GM12878 (cell line): Measurements from ENCODE around the gene HIVEP2. TPM values are rescaled to one million over a fixed set of nuclear protein-coding genes. Genes with fewer than 3 reads are reported as not detected.

Experiments
- BRCA1 ChIP-seq: IDR thresholded peaks from 2 replicates; pipeline ENCODE4 v1.6.1; 2011; ENCODE audit warnings: low read depth, low read length, improper control_type of control experiment
- ETV6 ChIP-seq, 2 experiments: fragments of 450-650 bp in 1 of 2; IDR thresholded peaks in 1 of 2; conservative IDR thresholded peaks in 1 of 2; 2 replicates each; pipeline ENCODE4 v1.6.1; 2014; ENCODE audit warnings: antibody characterized with exemption in 1 of 2, borderline replicate concordance in 1 of 2, low read depth in 1 of 2, mild to moderate bottlenecking in 1 of 2, moderate library complexity in 1 of 2
- NBN ChIP-seq: fragments of 450-650 bp; IDR thresholded peaks from 2 replicates; pipeline ENCODE4 v1.6.1; 2016
- NKRF ChIP-seq: fragments of 450-650 bp; conservative IDR thresholded peaks from 2 replicates; pipeline ENCODE4 v1.6.1; 2017; ENCODE audit warnings: mild to moderate bottlenecking, moderate library complexity
- PKNOX1 ChIP-seq: fragments of 450-650 bp; IDR thresholded peaks from 2 replicates; pipeline ENCODE4 v1.6.1; 2016; ENCODE audit warnings: mild to moderate bottlenecking
- polyA plus RNA-seq, 11 experiments: library from polyadenylated mRNA; depleted of rRNA in 4 of 11; unstranded in 6 of 11; stranded (reverse) in 5 of 11; fragments of >200 nt; fragmentation: Nextera tagmentation in 4 of 11; fragmentation: Illumina TruSeq in 1 of 11; extraction: Ambion mirVana in 4 of 11; extraction: Trizol in 1 of 11; gene quantifications; 1 replicate in 1 of 11; 2 replicates in 10 of 11; pipeline versions ENCODE4 v1.2.1 to v1.2.3, GENCODE V29; 2011 to 2016; ENCODE audit warnings: inconsistent platforms in 2 of 11, missing spikeins in 2 of 11, low read depth in 1 of 11
- total RNA-seq, 4 experiments: library from RNA; depleted of rRNA in 3 of 4; stranded (reverse); fragments of >200 nt in 3 of 4; fragmentation: Illumina TruSeq in 1 of 4; extraction: Trizol in 1 of 4; gene quantifications; 2 replicates each; pipeline versions ENCODE4 v1.2.1 to v1.2.3, GENCODE V29; 2013 to 2021
- TF ChIP-seq, protein P1 (sequence below): fragments of 450-650 bp; formaldehyde crosslinking; IDR thresholded peaks from 2 replicates; pipeline ENCODE4 v1.4.0; 2020; ENCODE audit warnings: mild to moderate bottlenecking, moderate library complexity

The HIVEP2 gene
- total and polyA plus RNA-seq, 10 of the 15 experiments (the other 5 are each of a cell fraction or from before 2014, with no cell fraction given): 1.2 to 15.7 (median 10.2) TPM

DNA sequence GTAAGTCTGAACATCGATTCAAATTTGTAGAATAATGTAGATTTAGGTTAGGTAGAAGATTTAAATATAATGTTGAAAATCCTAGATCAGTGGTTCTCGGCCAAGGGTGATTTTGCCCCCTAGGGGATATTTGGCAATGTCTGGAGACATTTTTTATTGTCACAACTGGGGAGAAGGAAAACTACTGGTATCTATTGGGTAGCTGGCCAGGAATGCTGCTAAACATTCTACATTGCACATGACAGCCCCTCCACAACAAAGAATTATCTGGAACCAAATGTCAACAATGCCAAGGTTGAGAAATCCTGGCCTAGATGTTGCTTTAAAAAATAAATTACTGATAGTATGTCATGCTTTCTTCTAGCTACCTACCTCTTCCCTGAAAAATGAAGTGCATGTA, 76.1 kb downstream of the HIVEP2 start (continued):
- TF ChIP-seq, protein P1, sequence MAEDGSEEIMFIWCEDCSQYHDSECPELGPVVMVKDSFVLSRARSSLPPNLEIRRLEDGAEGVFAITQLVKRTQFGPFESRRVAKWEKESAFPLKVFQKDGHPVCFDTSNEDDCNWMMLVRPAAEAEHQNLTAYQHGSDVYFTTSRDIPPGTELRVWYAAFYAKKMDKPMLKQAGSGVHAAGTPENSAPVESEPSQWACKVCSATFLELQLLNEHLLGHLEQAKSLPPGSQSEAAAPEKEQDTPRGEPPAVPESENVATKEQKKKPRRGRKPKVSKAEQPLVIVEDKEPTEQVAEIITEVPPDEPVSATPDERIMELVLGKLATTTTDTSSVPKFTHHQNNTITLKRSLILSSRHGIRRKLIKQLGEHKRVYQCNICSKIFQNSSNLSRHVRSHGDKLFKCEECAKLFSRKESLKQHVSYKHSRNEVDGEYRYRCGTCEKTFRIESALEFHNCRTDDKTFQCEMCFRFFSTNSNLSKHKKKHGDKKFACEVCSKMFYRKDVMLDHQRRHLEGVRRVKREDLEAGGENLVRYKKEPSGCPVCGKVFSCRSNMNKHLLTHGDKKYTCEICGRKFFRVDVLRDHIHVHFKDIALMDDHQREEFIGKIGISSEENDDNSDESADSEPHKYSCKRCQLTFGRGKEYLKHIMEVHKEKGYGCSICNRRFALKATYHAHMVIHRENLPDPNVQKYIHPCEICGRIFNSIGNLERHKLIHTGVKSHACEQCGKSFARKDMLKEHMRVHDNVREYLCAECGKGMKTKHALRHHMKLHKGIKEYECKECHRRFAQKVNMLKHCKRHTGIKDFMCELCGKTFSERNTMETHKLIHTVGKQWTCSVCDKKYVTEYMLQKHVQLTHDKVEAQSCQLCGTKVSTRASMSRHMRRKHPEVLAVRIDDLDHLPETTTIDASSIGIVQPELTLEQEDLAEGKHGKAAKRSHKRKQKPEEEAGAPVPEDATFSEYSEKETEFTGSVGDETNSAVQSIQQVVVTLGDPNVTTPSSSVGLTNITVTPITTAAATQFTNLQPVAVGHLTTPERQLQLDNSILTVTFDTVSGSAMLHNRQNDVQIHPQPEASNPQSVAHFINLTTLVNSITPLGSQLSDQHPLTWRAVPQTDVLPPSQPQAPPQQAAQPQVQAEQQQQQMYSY (CRISPR knock-in tag): no peak
- TF ChIP-seq NBN (no peak), BRCA1 (no peak), ETV6 (conservative IDR thresholded peaks at IDR 0.05 in 1 of 2, IDR thresholded peaks at IDR 0.05 in 1 of 2; ENCODE audit: borderline replicate concordance in 1 of 2, low read depth in 1 of 2) (no peak), PKNOX1 (no peak), NKRF (no peak)
